ENCODE data around the gene IQGAP2. TPM values are rescaled to one million over a fixed set of nuclear protein-coding genes. Genes with fewer than 3 reads are reported as not detected.
"Not testable (repeated sequence)": the region's sequence is repeated elsewhere in the genome, so short reads cannot be mapped to it uniquely, and the experiment has no call there.

Gene IQGAP2
- total RNA-seq, 1 donor from 2014 or later: not detected

GRCh38 chr5:76733049-76733417 is 329.9 kb downstream of the IQGAP2 start:
- peak; percentile 36 for FAIRE-seq
- no peak for TF ChIP-seq CTCF (IDR thresholded peaks at IDR 0.05; ENCODE audit: insufficient read depth, low read length, severe bottlenecking)
- H3K36me3 ChIP-seq (ENCODE audit: control insufficient read depth, insufficient read depth, low read length): peaks cover 1% of the 10 kb centered on the region

GRCh38 chr5:76735762-76736545 is 332.9 kb downstream of the IQGAP2 start:
- no peak for FAIRE-seq
- no peak for DNase-seq (ENCODE audit: low read depth)
- no peak for TF ChIP-seq CTCF (IDR thresholded peaks at IDR 0.05; ENCODE audit: insufficient read depth, low read length, severe bottlenecking)
- Histone ChIP-seq H3K36me3 (ENCODE audit: control insufficient read depth, insufficient read depth, low read length) (peaks cover 1% of the 10 kb centered on the region), H3K27me3 (ENCODE audit: control insufficient read depth, insufficient read depth, low read length) (no peaks in the 10 kb centered on the region), H3K4me3 (ENCODE audit: low read depth, low read length) (no peak overlapping the region)

More at GRCh38 chr5:76733049-76733417, 329.9 kb downstream of the IQGAP2 start:
- H3K27me3 ChIP-seq (ENCODE audit: control insufficient read depth, insufficient read depth, low read length): no peaks in the 10 kb centered on the region
- no peak overlapping the region for H3K4me3 ChIP-seq (ENCODE audit: low read depth, low read length)
- DNase-seq (ENCODE audit: low read depth): no peak

- H3K27me3 ChIP-seq (ENCODE audit: control insufficient read depth, insufficient read depth, low read length): no peaks in the 10 kb centered on the region
- TF ChIP-seq CTCF (IDR thresholded peaks at IDR 0.05; ENCODE audit: insufficient read depth, low read length, severe bottlenecking): no peak
- H3K4me3 ChIP-seq (ENCODE audit: low read depth, low read length): no peak overlapping the region
- peaks cover 1% of the 10 kb centered on the region for H3K36me3 ChIP-seq (ENCODE audit: control insufficient read depth, insufficient read depth, low read length)
- no peak for FAIRE-seq
- DNase-seq (ENCODE audit: low read depth): no peak
Observed at GRCh38 chr5:76736679-76737556, 333.8 kb downstream of the IQGAP2 start.

- Histone ChIP-seq H3K27me3 (ENCODE audit: control insufficient read depth, insufficient read depth, low read length) (no peaks in the 10 kb centered on the region), H3K36me3 (ENCODE audit: control insufficient read depth, insufficient read depth, low read length) (peaks cover under 1% of the 10 kb centered on the region), H3K4me3 (ENCODE audit: low read depth, low read length) (no peak overlapping the region)
- TF ChIP-seq CTCF (IDR thresholded peaks at IDR 0.05; ENCODE audit: insufficient read depth, low read length, severe bottlenecking): no peak
- DNase-seq (ENCODE audit: low read depth) (no peak), FAIRE-seq (no peak)
Observed at GRCh38 chr5:76737846-76738245, 334.8 kb downstream of the IQGAP2 start.

- FAIRE-seq; H3K4me3 ChIP-seq (ENCODE audit: low read depth, low read length); DNase-seq (ENCODE audit: low read depth); H3K27me3 ChIP-seq (ENCODE audit: control insufficient read depth, insufficient read depth, low read length); H3K36me3 ChIP-seq (ENCODE audit: control insufficient read depth, insufficient read depth, low read length): not testable (repeated sequence)
Observed at GRCh38 chr5:76741506-76741905, 338.4 kb downstream of the IQGAP2 start.

- no peak for TF ChIP-seq CTCF (IDR thresholded peaks at IDR 0.05; ENCODE audit: insufficient read depth, low read length, severe bottlenecking)
- DNase-seq (ENCODE audit: low read depth) (peak; percentile 41), FAIRE-seq (no peak)
- Histone ChIP-seq H3K36me3 (ENCODE audit: control insufficient read depth, insufficient read depth, low read length) (no peaks in the 10 kb centered on the region), H3K27me3 (ENCODE audit: control insufficient read depth, insufficient read depth, low read length) (no peaks in the 10 kb centered on the region), H3K4me3 (ENCODE audit: low read depth, low read length) (no peak overlapping the region)
Observed at GRCh38 chr5:76742583-76742982, 339.5 kb downstream of the IQGAP2 start.
